ENCODE measurements around the gene IGF1R.
"Not testable (repeated sequence)": the region's sequence is repeated elsewhere in the genome, so short reads cannot be mapped to it uniquely, and the experiment has no call there.

The IGF1R gene

DNA sequence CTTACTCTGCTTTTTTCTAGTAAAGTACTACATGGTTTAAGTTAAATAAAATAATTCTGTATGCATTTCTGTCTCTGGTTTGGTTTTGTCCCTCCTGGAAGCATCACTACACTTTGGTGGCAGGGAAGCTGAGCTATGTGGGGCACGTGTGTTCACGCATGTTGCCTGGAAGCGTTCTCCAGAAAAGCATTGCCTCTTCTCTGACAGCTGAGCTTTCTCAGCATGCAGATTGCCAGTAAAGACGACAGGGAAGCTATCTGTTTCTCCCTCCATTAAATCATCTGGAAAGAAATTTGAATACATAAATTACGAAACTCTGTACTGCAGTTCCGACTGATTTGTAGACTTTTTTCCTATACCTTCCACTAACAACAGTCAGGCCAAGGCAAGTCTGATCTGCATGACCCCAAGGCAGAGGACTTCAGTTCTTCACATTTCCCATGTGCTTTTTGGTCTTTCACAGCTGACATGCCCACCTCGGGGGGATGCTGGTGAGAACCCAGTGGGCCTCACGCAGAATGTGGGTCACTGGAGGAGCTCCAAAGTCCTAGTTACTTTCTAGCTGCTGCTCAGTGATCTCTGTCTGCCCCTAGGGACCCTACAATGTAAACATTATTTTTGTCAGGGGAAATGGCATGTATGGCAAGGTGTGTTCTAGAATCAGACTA is 316.3 kb downstream of the IGF1R start:
- DNase-seq (ENCODE audit: low spot score): no peak

GRCh38 chr15:98965134-98965491 is 316.8 kb downstream of the IGF1R start:
- not testable (repeated sequence) for DNase-seq (ENCODE audit: low spot score)

GRCh38 chr15:98965597-98965996 is 317.3 kb downstream of the IGF1R start:
- no peak for DNase-seq (ENCODE audit: low spot score)

GRCh38 chr15:98966091-98966787 is 317.9 kb downstream of the IGF1R start:
- no peak for DNase-seq (ENCODE audit: low spot score)

DNA sequence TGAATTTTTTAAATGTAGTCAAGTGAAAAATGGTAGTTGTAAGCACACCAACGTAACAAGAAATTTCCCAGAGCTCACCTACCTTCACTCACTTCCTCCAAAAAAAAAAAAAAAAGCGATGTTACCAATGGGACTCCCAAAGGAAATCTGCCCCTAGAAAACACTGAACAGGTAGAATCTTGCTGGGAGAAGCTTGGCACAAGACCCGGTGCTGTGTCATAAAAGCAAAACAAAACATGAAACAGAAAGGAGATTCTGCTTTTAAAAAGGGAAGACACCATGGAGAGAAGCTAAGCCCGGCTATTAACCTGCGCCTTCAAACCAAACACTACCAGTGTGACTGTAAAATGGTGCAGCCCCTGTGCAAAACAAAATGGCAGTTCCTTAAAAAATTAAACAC is 318.8 kb downstream of the IGF1R start:
- DNase-seq (ENCODE audit: low spot score): no peak

- no peak for DNase-seq (ENCODE audit: low spot score)
Observed at GRCh38 chr15:98967916-98968315, 319.6 kb downstream of the IGF1R start.

- DNase-seq (ENCODE audit: low spot score): no peak
Observed at GRCh38 chr15:98968576-98968975, 320.2 kb downstream of the IGF1R start.

DNA sequence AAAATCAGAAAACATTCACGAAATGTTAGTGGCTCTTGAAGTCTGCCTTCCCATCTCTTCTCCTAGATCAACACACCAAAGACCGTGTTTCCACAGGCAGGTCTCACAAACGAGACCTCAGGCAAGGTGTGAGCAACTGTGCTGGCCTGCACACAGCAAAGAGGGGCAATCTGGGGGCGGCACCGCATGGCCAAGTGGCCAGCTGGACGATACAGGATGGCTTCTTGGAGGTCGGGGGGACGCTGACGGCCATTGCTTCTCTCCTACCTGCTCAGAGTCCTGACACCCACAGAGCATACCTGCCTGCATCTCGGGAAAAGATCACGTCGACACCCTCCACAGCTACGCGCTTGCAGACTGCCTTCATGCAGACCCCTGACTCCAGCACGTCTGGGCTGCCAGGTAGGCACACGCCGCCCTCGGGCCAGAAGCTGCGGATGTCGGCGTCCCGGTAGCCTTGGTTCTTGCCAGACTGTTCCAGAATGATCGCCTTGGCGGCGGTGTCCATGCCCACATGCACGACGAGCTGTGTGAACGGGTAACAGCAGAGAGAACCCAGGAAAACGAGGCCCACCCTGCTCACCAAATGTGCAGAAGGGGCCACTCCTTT is 320.9 kb downstream of the IGF1R start:
- no peak for DNase-seq (ENCODE audit: low spot score)

DNA sequence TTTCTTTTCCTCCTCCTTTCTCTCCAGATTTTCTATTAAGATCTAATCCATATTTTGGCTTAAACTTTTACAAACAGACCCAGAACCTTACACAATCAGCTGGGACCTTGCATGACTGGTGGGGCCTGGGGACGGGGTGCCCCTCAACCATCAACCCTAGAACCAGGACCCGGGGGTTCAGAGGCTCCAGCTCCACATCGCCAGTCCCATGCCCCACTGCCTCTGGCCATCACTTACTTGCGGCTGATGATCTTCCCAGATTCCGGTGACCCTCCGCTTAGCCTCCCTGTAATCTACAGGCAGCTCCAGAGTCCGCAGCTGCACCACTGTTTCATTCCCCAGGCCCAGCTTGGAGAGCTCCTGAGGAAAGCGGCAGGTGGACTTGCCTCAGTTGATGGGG is 322.5 kb downstream of the IGF1R start:
- no peak for DNase-seq (ENCODE audit: low spot score)

- no peak for DNase-seq (ENCODE audit: low spot score)
Observed at GRCh38 chr15:98976500-98976899, 328.2 kb downstream of the IGF1R start.

GRCh38 chr15:98977441-98977840 is 329.1 kb downstream of the IGF1R start:
- DNase-seq (ENCODE audit: low spot score): no peak

DNA sequence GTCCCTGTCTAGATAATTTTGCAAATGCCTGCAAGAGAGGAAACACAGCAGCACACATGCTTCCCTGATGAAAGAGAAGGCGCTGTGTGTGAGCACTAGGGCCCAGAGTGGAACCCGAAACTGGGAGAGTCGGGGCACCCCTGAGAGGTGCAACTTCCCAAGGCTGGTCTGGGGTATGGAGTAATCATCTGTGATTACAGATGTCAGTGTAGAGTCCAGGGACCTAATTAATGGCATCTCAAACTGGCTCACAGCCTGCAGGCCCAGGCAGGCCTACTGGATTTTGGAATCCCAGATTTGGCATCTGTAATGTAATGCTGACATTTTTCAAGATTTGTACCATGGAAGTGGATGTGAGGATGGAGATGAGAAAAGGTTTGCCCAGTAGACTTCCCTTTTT is 329.8 kb downstream of the IGF1R start:
- DNase-seq (ENCODE audit: low spot score): no peak

- no peak for DNase-seq (ENCODE audit: low spot score)
Observed at GRCh38 chr15:98980899-98981228, 332.5 kb downstream of the IGF1R start.

DNA sequence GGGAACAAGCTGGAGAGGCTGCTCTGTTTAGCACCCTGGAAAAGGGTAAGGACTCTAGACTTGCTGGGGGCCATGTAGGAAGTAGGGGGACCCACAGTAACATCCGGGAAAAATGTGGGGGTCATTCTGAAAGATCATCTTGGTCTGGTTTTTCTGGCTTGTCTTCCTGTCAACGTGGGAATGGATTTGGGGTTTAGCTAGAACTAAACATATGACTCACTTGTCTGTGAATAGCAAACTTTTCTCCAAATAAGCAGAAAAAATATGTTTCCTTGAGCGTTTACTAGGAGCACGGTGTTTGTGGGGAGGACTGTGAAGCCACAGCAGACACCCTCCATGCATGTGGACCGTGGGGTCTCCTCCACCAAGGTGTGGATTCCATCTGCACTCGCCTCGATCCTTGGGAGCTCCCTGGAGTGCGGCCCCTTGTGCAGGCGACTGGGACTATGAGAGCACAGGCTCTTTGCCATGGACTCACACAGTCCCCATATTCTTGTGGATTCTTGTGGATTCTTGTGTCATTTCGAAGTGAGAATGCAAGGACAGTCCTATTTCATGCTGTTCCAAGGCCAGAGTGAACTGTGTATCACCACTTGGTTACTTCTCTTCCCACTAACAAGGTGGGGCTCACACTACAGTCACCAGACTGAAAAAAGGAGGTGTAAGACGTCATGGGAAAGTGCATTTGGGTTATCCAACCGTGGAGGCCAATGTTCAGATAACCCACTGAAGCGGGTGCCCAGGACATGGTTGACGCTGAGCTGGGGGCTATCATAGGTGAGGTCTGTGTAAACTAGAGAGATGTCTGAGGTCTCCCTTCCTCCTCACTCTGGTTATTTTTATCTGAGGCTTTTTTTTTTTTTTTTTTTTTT is 333.7 kb downstream of the IGF1R start:
- DNase-seq (ENCODE audit: low spot score): no peak

DNA sequence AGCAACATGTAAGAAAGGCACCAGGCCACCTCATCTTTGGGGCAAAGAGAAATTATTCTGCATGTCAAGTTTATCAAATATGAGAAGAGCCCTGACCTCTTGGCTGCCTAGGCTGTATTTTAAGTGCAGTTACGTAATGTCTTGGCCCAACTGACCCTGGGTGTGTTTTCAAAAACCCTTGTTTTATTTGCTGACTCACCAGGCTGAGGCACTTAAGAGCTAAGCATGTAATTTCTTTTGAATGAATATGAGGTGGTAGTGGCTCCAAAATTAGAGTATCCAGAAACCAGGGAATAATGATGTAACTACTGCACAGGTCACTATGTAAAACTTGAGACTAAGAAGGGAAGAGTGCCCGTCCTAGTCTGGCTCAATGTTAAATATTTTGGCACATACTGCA is 335.0 kb downstream of the IGF1R start:
- DNase-seq (ENCODE audit: low spot score): no peak

DNA sequence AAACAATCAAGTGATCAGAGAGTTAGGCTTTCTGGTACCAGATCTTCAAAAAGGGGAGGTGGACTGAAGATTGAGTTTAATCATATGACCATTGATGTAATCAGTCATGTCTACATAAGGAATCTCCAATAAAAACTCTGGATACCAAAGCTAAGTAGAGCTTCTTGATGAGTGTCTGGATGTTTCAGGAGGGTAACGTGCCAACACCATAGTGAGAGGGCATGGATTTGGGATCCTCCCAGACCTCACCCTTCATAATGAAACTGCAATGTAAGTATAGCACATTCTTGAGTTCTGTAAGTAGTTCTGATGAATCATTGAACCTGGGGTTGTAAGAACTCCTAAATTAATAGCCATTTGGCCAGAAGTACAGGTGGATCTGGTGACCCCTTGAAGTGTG is 337.9 kb downstream of the IGF1R start:
- no peak for DNase-seq (ENCODE audit: low spot score)

GRCh38 chr15:98994892-98995291 is 346.6 kb downstream of the IGF1R start:
- no peak for DNase-seq (ENCODE audit: low spot score)

GRCh38 chr15:98996169-98996568 is 347.8 kb downstream of the IGF1R start:
- no peak for DNase-seq (ENCODE audit: low spot score)

GRCh38 chr15:98996624-98997023 is 348.3 kb downstream of the IGF1R start:
- DNase-seq (ENCODE audit: low spot score): no peak

- no peak for DNase-seq (ENCODE audit: low spot score)
Observed at GRCh38 chr15:98997312-98997711, 349.0 kb downstream of the IGF1R start.

- no peak for DNase-seq (ENCODE audit: low spot score)
Observed at GRCh38 chr15:98997755-98998154, 349.4 kb downstream of the IGF1R start.

DNA sequence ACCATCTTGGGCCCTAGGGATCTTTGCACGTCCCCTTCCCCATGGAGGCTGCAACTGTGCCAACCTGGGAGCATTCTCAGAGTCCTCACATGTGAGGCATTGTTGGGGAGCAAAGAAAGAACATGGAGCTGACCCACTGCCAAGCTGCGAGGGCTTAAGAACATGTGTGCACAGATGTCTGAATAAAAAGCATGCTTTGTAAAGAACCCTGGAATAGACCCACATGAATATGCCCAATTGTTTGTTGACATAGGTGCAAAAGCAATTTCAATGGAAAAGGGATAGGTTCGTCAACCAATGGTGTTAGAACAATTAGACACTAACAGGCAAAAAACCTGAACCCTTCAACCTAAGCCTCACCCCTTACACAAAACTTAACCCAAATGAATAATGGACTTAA is 349.9 kb downstream of the IGF1R start:
- no peak for DNase-seq (ENCODE audit: low spot score)

GRCh38 chr15:98999233-98999632 is 350.9 kb downstream of the IGF1R start:
- no peak for DNase-seq (ENCODE audit: low spot score)

All from germinal center (tissue), 1 donor.